HG03575 (cell line): ENCODE results near the gene MMS19.

Source experiments
- ATAC-seq: cut with Tn5 transposase; IDR thresholded peaks from one replicate; pipeline ENCODE4 v1.9.1; 2021; ENCODE audit not compliant: unreplicated experiment, insufficient number of reproducible peaks, low FRiP score; ENCODE audit errors: extremely low read depth

MMS19 gene

DNA sequence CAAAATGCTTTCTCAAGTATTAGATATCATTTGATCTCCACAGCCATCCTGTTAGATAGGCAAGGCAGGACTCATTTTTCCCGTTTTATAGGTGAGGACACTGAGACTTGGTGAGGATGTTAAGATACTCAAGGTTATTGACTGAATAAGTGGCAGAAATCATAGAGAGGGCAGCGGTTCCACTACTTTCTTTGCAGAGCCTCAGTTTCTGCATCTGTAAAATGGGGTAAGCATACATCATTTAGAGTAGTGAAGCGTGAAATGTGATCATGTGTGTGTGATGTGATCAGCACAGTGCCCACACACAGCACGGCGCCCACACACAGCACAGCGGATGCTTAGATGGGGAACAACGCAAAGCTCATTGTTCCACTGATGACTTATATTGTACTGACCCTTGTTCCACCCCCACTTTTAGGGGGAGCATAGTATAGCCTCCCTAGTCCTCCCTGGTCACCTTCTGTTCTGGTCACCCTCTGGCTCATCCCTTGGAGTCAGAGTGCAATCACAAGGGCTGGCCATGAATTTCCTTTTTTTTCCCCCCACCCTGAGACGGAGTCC, 11.0 kb upstream of the MMS19 start:
- ATAC-seq, result no peak

DNA sequence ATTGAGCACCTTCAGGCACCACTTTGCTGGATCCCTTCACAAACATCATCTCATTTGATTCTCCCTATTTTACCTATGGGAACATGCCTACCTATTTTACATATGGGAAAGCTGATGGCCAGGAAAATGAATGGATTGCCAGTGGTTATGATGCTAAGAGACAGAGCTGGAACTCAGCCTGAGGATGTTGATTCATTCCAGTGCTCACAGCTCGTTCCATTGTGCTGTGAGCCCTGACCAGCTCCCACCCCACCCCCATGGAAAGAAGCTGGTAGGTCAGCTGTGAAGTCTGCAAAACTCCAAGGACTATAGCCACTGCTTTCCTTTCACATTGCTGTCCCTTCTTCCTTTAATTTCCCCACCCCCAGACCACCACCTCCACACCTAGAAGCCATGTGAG, 10.1 kb upstream of the MMS19 start:
- no peak for ATAC-seq

DNA sequence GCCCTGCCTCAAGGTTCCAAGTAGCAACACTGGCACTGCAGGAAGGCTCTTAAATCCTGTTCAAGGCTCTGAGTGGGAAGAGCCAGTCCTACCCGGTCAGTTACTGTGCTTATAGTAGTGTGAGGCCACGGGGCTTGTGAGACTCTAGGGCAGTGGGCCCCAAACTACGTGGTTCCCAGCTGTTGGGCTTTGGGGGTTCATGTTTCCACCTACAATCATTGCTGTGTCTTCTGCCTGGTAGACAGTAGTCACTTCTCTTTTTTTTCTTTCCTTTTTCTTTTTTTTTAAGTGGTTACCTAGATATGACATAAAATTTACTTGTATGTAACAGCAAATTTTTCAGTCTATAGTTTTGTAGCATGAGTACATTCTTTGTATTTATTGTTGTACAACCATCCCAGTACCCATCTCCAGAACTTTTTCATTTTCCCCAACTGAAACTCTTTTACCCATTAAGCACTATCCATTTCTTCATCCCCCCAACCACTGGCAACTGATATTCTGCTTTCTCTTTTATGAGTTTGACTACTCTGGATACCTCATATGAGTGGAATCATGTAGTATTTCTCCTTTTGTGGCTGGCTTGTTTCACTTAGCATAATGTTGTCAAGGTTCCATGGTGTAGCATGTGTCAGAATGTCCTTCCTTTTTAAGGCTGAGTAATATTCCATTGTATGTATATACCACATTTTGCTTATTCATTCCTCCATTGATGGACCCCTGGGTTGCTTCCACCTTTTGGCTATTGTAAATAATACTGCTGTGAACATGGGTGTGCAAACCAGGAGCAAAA, 8.2 kb upstream of the MMS19 start:
- ATAC-seq, result no peak

DNA sequence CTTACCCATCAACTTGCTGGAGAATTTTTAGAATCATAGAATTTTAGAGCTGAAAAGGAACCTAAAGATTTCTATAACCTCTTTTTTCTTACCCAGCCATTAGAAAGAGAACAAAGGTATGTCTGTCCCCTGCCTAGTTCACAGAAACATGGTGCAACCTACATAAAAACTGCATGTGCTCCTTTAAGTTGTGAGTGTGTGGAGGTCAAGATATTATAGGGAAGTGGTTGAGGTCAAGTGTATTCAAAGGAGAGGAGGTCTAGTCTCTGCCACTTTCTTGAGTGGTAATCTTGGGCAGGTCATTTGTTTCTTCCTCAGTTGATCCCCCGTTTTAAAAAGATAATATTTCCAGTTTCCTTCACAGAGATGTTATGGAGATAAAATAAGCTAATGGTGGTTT, 6.9 kb upstream of the MMS19 start:
- ATAC-seq, result no peak

DNA sequence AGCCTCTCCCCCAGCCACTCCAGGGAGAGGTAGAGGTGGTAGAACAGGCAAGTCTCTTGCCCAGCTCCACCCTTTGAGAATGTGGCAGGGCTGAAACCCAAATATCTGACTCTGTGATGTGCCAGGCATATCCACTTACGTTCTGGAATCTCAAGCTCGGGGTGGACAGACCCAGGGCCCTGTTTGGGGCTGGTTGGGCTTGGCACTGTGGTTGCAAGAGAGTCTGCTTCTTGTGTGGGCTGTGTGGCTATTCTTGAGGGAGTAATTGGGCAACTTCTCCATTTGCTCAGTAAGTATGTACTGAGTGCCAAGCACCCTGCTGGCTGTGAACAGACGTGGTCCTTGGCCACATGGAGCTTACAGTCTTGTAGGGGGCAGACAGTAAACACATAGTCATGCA, 5.2 kb upstream of the MMS19 start:
- ATAC-seq, result no peak

DNA sequence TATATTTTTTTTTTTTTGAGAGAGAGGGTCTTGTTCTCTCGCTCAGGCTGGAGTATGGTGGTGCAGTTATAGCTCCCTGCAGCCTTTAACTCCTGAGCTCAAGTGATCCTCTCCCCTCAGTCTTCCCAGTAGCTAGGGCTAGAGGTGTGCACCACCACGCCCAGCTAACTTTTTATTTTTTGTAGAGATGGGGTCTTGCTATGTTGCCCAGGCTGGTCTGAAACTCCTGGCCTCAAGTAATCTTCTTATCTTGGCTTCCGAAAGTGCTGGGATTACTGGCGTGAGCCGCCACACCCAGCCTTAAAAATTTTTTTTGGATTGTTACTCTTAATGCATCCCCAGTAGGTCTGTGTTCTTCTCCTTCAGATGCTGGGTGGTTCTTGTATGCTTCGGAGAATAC, 4.7 kb upstream of the MMS19 start:
- no peak for ATAC-seq

DNA sequence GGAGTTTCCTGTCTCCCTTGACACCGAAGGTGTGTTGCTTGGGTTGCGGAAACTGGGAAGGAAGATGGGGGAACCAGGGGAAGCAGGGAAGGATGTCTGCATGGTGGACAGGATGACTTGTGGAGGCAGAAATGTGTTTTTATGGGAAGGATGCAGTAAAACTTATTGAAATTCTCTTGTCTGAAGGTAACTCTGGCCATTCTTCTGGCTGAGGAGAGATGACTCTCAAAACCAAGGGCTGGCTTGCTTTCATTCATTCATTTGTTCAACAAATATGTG, 2.0 kb upstream of the MMS19 start:
- ATAC-seq, result no peak

DNA sequence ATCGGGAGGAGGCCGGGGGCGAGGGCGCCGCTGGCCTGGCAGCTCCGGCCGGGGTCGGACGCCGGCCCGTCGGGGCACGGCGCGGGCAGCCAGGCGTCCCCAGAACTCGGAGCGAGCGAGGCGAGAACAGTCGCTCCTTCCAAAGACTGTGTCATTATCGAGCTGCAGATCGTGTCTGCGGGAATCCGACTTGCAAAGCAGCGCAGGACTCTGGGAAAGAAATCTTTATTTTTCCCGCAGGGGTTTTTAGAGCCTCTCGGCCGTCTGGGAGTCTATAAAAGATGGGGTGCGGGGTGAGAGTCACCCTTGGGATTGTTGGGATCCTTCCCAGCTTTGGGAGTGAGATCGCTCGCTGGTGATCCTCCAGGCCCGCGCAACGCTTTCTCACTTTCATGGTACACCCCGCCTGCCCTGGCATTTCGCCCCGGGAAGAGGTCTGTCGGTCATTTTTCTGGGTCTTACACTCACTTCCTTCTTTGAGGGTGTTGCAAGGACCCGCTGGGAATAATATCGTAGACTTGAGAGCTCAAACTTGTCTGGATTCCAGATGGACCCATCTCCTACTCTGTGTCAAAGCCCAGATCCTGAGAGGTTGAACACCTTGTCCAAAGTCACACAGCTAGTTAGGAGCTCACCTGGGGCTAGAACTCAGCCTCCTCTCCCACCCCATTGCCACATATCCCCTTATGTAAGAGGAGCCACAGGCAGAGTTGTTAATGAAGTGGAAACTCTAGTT, 1.5 kb upstream of the MMS19 start:
- no peak for ATAC-seq

DNA sequence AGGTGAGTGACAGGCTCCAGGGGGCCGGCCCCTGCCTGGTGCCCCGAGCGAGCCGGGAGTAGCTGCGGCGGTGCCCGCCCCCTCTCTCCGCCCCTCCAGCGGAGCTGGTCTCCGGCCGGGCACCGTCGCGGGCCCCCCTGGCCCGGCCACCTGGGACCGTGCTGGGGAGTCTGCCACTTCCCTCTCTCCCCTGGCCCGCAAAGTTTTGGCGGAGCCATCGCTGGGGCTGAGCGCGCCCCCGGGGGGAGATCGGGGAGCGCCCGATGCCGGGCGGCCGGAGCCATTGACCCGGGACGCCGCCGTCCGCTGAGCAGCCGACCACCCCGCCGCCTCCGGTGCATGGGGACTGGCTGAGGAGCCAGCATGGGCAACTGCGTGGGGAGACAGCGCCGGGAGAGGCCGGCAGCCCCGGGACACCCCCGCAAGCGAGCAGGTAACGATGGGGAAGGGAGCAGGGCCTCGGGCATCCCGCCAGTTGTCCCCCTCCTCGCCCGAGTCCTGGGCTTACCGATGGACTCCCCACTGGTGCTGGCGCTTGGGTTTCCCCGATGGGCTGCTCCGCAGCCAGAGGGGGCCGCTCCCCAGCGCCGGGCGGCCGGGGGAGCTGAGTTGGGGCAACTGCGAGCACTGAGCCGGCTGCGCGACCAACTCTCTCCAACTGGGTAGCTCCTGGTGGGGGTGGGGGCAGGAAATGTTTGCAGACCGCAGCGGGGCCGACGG, 779 bp upstream of the MMS19 start, which contains the start of gene UBTD1:
UBTD1 (plus strand) TSS at position 84 of the 720 bp plus-strand sequence; CDS start at position 364, 280 bp downstream.
- ATAC-seq, result no peak

DNA sequence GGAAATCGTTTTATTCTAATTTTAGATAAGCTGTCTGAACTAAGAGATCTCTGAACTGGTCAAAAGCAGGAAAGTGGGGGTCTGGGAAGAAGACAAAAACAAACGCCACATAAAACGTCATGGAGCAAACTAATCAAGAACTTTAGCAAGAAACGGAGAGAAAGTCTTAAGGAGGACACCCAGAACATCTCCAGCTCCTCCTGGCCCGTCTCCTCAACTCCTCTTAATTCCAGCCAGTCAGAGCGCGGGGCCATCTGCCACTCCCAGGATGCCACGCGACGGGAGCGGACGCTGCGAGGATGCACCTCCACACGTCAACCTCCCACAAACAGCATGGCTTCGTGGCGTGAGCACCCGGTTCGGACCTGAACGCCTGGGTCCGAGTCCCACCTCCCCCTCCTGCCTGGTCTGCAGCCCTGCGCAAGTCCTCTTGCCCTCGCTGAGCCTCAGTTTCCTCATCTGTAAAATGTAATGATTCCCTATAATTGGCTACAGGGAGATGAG, 598 bp downstream of the MMS19 start:
- no peak for ATAC-seq

DNA sequence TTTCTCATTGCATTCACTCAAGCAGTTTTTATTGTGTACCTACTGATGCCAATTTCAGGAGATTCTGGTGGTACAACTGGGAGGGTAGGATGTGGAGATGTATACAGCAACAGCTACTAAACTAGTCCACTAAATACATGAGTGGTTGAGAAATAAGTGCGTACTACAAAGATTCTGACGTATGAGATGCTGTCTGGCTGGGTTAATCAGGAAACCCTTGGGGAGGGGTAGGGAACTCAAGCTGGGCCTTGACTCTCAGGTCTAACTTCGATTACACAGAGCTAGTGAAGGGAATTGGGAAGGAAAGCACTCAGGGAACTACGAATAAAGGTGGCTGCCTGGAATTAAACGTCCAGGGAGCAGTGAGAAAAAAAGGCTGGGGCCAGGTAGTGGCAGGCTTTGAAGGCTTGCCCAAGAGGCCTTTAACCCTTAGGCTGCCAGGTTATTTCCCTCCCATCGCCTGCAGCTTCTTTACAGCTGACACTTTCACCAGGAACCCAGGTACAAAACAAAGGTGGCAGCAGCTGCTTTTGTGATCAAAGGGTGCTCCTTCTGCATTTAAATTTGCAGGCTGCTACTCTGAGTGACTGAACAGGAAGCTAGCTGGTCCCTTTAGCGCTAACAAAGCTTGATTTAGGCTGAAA, 3.2 kb downstream of the MMS19 start:
- ATAC-seq, result no peak

DNA sequence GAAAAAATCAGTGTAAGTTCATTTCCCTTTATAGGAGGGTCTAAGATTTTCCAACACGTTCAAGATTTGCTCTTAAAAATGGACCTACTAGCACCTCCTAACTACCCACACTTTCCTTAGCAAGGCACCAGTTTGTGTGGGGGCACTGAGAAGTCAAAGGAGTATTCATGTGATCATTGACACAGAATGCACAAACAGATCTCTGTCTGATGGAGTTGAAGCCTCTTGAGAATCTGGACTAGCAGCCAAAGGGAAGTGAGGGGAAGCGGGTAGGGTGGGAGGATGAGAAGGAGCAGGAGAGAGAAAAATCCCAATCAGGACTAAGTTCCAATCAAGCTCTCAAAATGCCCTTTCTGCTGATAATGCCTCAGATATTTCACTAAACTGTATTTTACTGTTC, 4.1 kb downstream of the MMS19 start:
- ATAC-seq, result no peak

DNA sequence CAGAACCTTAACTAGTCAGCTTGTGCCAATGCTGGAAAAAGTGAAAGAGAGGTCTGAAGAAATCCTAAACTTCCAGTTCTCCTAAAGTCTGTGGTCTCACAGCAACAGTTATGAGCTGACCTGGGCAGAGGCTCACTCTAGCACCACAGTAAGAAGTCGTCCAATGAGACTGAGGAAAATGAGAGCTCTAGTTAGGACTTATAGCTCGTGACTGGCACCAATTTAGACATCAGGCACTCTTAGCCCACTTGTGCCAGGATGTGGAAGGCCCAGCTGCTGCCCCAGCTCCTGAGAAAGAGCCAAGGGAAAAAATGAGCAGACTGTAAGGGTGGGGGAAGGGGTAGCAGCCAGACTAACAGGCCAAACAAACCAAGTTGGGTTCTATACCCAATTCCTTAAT, 7.6 kb downstream of the MMS19 start:
- no peak for ATAC-seq

DNA sequence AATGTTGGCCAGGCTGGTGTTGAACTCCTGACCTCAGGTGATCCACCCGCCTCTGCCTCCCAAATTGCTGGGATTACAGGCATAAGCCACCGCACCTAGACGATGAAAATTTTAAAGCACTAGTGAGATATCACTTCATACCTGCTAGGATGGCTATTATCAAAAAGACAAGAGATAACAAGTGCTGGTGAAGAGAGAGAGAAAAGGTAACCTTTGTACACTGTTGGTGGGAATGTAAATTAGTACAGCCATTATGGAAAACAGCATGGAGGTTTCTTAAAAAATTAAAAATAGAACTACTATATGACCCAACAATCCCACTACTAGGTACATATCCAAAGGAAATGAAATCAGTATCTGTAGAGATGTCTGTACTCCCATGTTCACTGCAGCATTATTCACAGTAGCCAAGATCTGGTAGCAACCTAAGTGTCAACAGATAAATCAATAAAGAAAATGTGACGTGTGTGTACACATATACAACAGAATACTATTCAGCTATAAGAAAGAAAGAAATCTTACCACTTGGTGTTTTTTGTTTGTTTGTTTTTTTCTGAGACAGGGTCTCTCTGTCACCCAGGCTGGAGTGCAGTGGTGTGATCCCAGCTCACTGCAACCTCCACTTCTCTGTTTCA, 12.5 kb downstream of the MMS19 start:
- no peak for ATAC-seq

DNA sequence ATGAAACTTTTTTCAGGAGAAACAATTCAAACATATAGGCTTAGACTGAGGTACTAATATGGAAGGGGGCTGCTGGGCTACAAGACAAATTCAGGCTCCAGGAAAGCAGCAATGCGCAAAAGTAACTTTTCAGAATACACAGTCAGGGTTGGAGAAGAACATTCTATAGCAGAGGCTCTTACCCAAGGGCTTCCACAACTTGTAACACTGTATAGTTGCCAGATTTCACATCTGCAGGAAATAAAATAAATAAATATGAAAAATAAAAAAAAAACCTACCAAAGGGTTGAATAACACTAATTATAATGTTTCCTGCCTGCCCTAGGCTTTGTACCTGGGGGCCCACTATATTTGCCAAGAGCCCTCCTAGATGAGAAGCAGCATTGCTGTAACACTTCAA, 14.3 kb downstream of the MMS19 start:
- no peak for ATAC-seq

DNA sequence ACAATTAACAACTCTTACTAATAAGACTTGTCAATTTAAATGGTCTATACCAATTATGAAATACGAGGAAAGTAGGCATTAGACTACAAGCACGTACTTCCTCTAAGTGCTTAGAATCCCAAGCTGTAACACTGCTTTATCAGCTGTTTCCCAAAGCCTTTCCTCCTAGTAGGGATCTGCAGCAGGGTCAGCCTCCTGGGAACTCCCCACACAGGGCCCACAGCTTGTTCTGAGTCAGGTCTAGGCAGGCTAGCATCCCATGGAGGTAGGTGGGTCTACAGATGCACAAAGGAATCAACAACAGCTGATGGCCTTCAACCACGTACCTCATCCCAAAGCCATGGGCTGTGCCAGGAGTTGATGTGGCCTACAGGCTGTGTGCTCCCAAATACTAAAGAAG, 14.7 kb downstream of the MMS19 start:
- ATAC-seq, result no peak

DNA sequence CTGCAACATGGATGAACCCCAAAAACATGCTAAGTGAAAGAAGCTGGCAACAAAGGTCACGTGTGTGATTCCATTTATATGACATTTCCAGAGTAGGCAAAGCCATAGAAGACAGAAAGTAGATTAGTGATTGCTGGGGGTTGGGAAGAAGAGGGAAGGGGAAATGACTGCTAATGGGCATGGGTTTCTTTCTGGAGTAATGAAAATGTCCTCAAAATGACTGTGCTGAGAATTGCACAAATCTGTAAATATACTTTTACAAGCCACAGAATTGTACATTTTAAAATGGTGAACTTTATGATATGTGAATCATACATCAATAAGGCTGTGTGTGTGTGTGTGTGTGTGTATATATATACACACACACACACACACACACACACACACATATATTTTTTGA, 15.8 kb downstream of the MMS19 start:
- ATAC-seq, result no peak

DNA sequence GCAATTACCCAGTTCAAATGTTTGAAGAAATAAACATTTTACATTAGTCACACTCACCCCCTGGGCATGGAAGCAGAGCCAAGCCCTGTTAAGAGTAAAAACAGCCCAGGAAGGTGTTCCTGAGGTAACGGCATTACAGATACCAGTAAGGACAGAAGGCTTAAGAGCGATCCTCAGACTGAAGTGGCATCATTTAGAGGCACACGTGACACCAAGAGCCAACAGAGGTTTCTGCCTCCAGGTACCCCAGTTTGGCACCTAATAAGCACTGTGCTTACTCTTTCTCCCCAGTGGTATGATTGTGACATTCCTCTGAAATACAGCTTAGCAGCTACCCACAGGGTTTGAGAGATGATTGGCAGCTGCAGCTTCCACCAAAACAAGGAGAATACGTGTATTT, 17.2 kb downstream of the MMS19 start:
- no peak for ATAC-seq

DNA sequence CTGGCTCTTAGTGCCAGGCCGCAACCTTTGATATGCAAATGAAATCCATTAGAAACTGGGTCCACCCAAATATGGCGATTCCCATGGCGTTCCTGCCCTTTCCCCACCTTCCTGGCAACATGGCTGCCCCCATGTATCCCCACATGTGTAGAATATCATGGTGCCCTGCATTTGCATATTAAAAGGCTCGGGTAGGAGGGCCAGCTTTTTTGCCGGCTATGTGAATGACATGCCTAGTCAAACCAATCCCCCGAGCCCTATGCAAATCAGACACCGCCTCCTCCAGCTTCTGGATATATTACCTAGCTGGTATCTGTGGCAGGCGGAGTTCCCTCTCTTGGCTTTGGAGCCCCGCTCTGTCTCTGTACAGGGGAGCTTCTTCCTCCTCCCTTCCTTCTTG, 18.3 kb downstream of the MMS19 start:
- ATAC-seq, result no peak
